Immature natural killer cell (primary cell): Measurements from ENCODE around the gene RDH14. TPM values are rescaled to one million over a fixed set of nuclear protein-coding genes. Genes with fewer than 3 reads are reported as not detected.

Experiments
- DNase-seq, 3 donors: peaks; one replicate each; pipeline ENCODE4 v3.0.0; 2022; ENCODE audit warnings: mixed read lengths in 1 of 3
- H3K27ac Mint-ChIP-seq, 6 donors: one replicate each; pipeline ENCODE4 v1.8.0; 2020; ENCODE audit warnings: mixed read lengths in 6 of 6, mild to moderate bottlenecking in 5 of 6, inconsistent platforms in 4 of 6, moderate library complexity in 3 of 6
- H3K27me3 Mint-ChIP-seq, 3 donors: one replicate each; pipeline ENCODE4 v1.8.0; 2020 to 2021; ENCODE audit warnings: low read depth in 3 of 3, mild to moderate bottlenecking in 3 of 3, mixed read lengths in 3 of 3, moderate library complexity in 3 of 3, inconsistent platforms in 1 of 3
- H3K36me3 Mint-ChIP-seq, 3 donors: one replicate each; pipeline ENCODE4 v1.8.0; 2020; ENCODE audit warnings: mixed read lengths in 3 of 3, inconsistent platforms in 2 of 3, mild to moderate bottlenecking in 2 of 3
- H3K4me1 Mint-ChIP-seq, 2 donors: one replicate each; pipeline ENCODE4 v1.8.0; 2020; ENCODE audit warnings: inconsistent platforms in 2 of 2, mild to moderate bottlenecking in 2 of 2, mixed read lengths in 2 of 2, moderate library complexity in 1 of 2
- H3K4me3 Mint-ChIP-seq, 5 donors: one replicate each; pipeline ENCODE4 v1.8.0; 2020; ENCODE audit warnings: mild to moderate bottlenecking in 5 of 5, mixed read lengths in 5 of 5, inconsistent platforms in 3 of 5, moderate library complexity in 3 of 5
- H3K9me3 Mint-ChIP-seq, 6 donors: one replicate each; pipeline ENCODE4 v1.8.0; 2020; ENCODE audit warnings: mild to moderate bottlenecking in 6 of 6, mixed read lengths in 6 of 6, inconsistent platforms in 4 of 6, moderate library complexity in 3 of 6
- polyA plus RNA-seq, 3 donors: library from polyadenylated mRNA; unstranded; fragments of 300-500 nt; fragmentation: Illumina TruSeq; gene quantifications; one replicate each; pipeline ENCODE4 v1.2.3, GENCODE V29; 2021

The RDH14 gene, protein sequence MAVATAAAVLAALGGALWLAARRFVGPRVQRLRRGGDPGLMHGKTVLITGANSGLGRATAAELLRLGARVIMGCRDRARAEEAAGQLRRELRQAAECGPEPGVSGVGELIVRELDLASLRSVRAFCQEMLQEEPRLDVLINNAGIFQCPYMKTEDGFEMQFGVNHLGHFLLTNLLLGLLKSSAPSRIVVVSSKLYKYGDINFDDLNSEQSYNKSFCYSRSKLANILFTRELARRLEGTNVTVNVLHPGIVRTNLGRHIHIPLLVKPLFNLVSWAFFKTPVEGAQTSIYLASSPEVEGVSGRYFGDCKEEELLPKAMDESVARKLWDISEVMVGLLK
- 10 to 100 TPM; 34.9 to 45.2 (median 36.7) TPM for polyA plus RNA-seq

- peaks cover 10 to 13% (median 11%) of the 10 kb centered on the region in 3 donors for H3K36me3 Mint-ChIP-seq
- peaks cover 30 to 44% of the 10 kb centered on the region in 2 donors for H3K4me1 Mint-ChIP-seq
- H3K9me3 Mint-ChIP-seq = peaks cover 0 to 5% (median 0%) of the 10 kb centered on the region in 6 donors
- peak; percentile 87 to 90 (median 89) for DNase-seq
- peak within 1 kb of the TSS; percentile 93 to 97 (median 94) for H3K4me3 Mint-ChIP-seq
- peaks cover 7 to 12% (median 8%) of the 10 kb centered on the region in 3 donors for H3K27me3 Mint-ChIP-seq
- peak within 1 kb of the TSS; percentile 94 to 98 (median 96) for H3K27ac Mint-ChIP-seq
Measured at GRCh38 chr2:18560031-18560796, at the start of gene RDH14. Gene RDH14, minus strand, starts transcription at chr2:18560653. Its CDS starts 81 bp downstream, at chr2:18560572.

GRCh38 chr2:18610090-18610489, 49.6 kb upstream of the RDH14 start:
- peaks cover 0 to 3% (median 0%) of the 10 kb centered on the region in 6 donors for H3K9me3 Mint-ChIP-seq
- H3K4me1 Mint-ChIP-seq = peaks cover 0 to 5% of the 10 kb centered on the region in 2 donors
- no peak overlapping the region for H3K27ac Mint-ChIP-seq
- peaks cover 0 to 2% (median 0%) of the 10 kb centered on the region in 3 donors for H3K27me3 Mint-ChIP-seq
- DNase-seq = no peak
- no peaks in the 10 kb centered on the region for H3K36me3 Mint-ChIP-seq
- no peak overlapping the region for H3K4me3 Mint-ChIP-seq

DNA sequence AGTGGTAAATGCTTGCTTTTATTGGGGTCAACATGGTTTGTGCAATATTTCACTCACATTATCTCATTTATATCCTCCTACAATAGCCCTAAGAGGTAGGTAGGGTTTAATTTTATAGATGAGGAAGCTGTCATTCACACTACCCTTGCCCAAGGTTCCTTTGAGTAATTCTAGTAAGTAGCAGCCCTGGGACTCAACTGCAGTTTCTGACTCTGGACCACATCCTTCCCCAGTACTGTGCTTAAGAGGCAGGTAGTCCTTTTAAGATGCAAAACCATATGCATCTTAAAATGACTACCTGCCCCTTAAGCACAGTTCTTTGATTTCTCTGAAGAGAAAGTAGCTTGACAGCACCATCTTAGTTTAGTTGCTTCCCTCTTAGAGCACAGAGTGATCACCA, 44.7 kb upstream of the RDH14 start:
- no peak overlapping the region for H3K27ac Mint-ChIP-seq
- H3K27me3 Mint-ChIP-seq = peaks cover 0 to 2% (median 0%) of the 10 kb centered on the region in 3 donors
- DNase-seq = no peak
- H3K4me1 Mint-ChIP-seq = peaks cover 0 to 11% of the 10 kb centered on the region in 2 donors
- no peaks in the 10 kb centered on the region for H3K36me3 Mint-ChIP-seq
- H3K9me3 Mint-ChIP-seq = no peaks in the 10 kb centered on the region
- no peak overlapping the region for H3K4me3 Mint-ChIP-seq

- Mint-ChIP-seq H3K27me3 (peaks cover 0 to 2% (median 0%) of the 10 kb centered on the region in 3 donors), H3K9me3 (no peaks in the 10 kb centered on the region), H3K4me1 (peaks cover 0 to 11% of the 10 kb centered on the region in 2 donors), H3K27ac (no peak overlapping the region), H3K36me3 (no peaks in the 10 kb centered on the region), H3K4me3 (no peak overlapping the region)
- no peak for DNase-seq
Measured at GRCh38 chr2:18604531-18604885, 44.1 kb upstream of the RDH14 start.

DNA sequence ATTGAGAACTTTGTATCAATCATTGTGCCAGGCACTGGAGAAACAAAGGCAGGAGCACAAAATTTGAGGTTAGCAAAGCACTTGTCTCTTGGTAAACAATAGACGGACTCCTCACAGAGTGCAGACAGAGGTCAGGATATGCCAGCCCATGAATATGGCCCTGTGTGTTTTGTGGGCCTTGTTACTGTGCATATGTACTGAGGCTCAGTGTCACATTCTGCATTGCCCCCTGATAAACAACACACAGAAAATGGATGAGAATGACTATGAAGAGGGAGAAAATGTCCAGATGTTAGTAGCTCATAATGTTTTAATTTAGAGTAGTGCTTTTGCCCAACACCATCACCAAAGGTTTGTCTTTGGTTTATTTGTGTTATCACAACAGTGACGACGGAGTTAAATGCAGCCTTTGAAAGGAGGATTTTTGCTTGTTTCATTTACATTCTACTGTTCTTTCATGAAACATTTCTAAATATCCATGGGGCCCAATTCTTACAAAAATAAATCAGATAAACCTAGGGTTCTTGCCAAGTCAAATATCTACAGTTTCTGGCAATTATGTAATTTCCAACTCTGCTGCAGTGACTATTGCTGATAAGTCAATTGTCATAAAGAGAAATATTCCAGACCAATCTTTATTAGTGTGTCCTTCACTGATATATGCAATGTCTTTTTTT, 43.5 kb upstream of the RDH14 start:
- Mint-ChIP-seq H3K36me3 (no peaks in the 10 kb centered on the region), H3K27me3 (peaks cover 0 to 2% (median 0%) of the 10 kb centered on the region in 3 donors), H3K9me3 (no peaks in the 10 kb centered on the region), H3K4me3 (no peak overlapping the region), H3K27ac (no peak overlapping the region), H3K4me1 (peaks cover 0 to 11% of the 10 kb centered on the region in 2 donors)
- DNase-seq = no peak

DNA sequence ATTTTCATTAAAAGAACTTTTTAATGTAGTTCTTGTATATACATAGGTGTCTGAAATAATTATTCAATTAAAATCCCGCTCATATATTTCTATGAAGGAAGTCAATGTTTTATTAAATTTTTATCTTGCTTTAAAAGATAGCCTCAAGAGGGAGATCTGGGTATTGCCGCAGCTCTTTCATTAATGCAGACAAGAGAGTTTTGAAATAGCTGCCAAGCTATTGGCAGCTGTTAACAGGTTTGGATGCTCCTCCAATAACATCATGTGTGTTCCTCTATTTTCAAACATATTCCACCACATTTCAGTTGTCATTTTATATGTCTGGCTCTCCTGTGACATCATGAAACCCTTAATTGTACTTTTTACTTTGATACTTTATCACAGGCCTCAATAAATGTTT, 41.8 kb upstream of the RDH14 start:
- H3K4me1 Mint-ChIP-seq = peaks cover 0 to 11% of the 10 kb centered on the region in 2 donors
- no peak overlapping the region for H3K4me3 Mint-ChIP-seq
- no peaks in the 10 kb centered on the region for H3K36me3 Mint-ChIP-seq
- H3K9me3 Mint-ChIP-seq = no peaks in the 10 kb centered on the region
- H3K27ac Mint-ChIP-seq = no peak overlapping the region
- DNase-seq = no peak
- peaks cover 0 to under 1% (median 0%) of the 10 kb centered on the region in 3 donors for H3K27me3 Mint-ChIP-seq

GRCh38 chr2:18600255-18600613, 39.8 kb upstream of the RDH14 start:
- no peak for DNase-seq
- Mint-ChIP-seq H3K4me1 (peaks cover 0 to 10% of the 10 kb centered on the region in 2 donors), H3K27me3 (no peaks in the 10 kb centered on the region), H3K36me3 (no peaks in the 10 kb centered on the region), H3K4me3 (no peak overlapping the region), H3K9me3 (peaks cover 0 to 2% (median 0%) of the 10 kb centered on the region in 6 donors), H3K27ac (no peak overlapping the region)

GRCh38 chr2:18599509-18600254, 39.2 kb upstream of the RDH14 start:
- Mint-ChIP-seq H3K27me3 (peaks cover 0 to 2% (median 0%) of the 10 kb centered on the region in 3 donors), H3K27ac (no peak overlapping the region)

GRCh38 chr2:18598848-18599484, 38.5 kb upstream of the RDH14 start:
- no peak for DNase-seq
- Mint-ChIP-seq H3K27ac (no peak overlapping the region), H3K4me1 (peaks cover 0 to 4% of the 10 kb centered on the region in 2 donors), H3K36me3 (no peaks in the 10 kb centered on the region), H3K9me3 (peaks cover 0 to 2% (median 0%) of the 10 kb centered on the region in 6 donors), H3K27me3 (peaks cover 0 to 2% (median 0%) of the 10 kb centered on the region in 3 donors), H3K4me3 (no peak overlapping the region)

More at GRCh38 chr2:18599509-18600254, 39.2 kb upstream of the RDH14 start:
- H3K9me3 Mint-ChIP-seq = peaks cover 0 to 2% (median 0%) of the 10 kb centered on the region in 6 donors
- peaks cover 0 to 7% of the 10 kb centered on the region in 2 donors for H3K4me1 Mint-ChIP-seq
- H3K36me3 Mint-ChIP-seq = no peaks in the 10 kb centered on the region
- H3K4me3 Mint-ChIP-seq = no peak overlapping the region
- no peak for DNase-seq

DNA sequence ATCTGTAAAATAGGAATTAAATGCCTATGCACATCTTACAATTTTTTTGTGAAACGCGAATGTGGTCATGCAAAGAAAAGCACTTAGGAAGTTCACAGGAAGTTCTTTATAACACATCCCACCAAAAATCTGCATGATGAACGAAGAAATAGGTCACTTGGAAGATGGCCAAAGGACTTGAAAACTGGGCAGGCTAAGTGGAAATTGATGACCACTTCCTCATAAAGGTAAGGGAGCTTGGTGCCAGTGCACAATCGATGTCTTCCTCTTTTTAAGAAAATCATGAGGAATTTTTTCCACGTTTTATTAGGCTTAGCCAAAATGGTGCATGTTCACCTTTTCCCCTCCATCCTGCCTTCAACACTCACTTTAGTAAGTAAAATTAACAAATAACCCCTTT, 37.2 kb upstream of the RDH14 start:
- no peak overlapping the region for H3K4me3 Mint-ChIP-seq
- no peak for DNase-seq
- H3K4me1 Mint-ChIP-seq = peaks cover 0 to 4% of the 10 kb centered on the region in 2 donors
- peaks cover 0 to 2% (median 0%) of the 10 kb centered on the region in 6 donors for H3K9me3 Mint-ChIP-seq
- H3K27ac Mint-ChIP-seq = no peak overlapping the region
- peaks cover 0 to 5% (median 5%) of the 10 kb centered on the region in 3 donors for H3K36me3 Mint-ChIP-seq
- H3K27me3 Mint-ChIP-seq = peaks cover 0 to 2% (median 0%) of the 10 kb centered on the region in 3 donors

- Mint-ChIP-seq H3K9me3 (peaks cover 0 to 2% (median 0%) of the 10 kb centered on the region in 6 donors), H3K27ac (peak overlapping the region in 1 of 6 donors; percentile 16), H3K4me3 (peak overlapping the region in 1 of 5 donors; percentile 12), H3K4me1 (peaks cover 0 to 4% of the 10 kb centered on the region in 2 donors), H3K36me3 (peaks cover 0 to 5% (median 5%) of the 10 kb centered on the region in 3 donors), H3K27me3 (peaks cover 0 to 2% (median 0%) of the 10 kb centered on the region in 3 donors)
- no peak for DNase-seq
Measured at GRCh38 chr2:18596993-18597392, 36.5 kb upstream of the RDH14 start.

DNA sequence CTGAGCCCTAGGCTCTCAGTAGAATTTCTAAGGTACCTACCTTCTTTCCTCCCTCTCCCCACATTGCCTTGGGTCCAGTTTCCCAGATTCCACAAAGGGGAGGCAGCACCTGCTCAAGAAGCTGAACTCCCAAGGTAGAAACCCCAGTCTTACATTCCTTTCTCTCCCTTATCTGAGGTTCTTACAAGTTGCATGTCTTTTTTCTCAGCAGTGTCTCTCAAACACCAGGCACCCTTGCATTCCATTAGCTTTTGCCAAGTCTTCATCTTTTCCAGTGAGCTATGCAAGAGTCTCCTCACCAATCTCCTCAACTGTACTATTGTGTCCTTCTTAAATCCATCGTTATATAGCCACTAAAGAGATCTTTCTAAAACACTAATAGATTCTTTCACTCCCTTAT, 33.0 kb upstream of the RDH14 start:
- Mint-ChIP-seq H3K9me3 (peaks cover 0 to 2% (median 0%) of the 10 kb centered on the region in 6 donors), H3K4me1 (peaks cover 0 to 3% of the 10 kb centered on the region in 2 donors), H3K36me3 (peaks cover 0 to 10% (median 8%) of the 10 kb centered on the region in 3 donors), H3K4me3 (no peak overlapping the region), H3K27ac (no peak overlapping the region), H3K27me3 (peaks cover 0 to 2% (median 0%) of the 10 kb centered on the region in 3 donors)
- DNase-seq = no peak
